ENCODE data around the gene HOTAIR.

Gene HOTAIR

DNA sequence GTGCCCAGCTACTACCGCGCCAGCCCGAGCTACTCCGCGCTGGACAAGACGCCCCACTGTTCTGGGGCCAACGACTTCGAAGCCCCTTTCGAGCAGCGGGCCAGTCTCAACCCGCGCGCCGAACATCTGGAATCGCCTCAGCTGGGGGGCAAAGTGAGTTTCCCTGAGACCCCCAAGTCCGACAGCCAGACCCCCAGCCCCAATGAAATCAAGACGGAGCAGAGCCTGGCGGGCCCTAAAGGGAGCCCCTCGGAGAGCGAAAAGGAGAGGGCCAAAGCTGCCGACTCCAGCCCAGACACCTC, 10.9 kb upstream of the HOTAIR start:
- DNase-seq: no peak

DNA sequence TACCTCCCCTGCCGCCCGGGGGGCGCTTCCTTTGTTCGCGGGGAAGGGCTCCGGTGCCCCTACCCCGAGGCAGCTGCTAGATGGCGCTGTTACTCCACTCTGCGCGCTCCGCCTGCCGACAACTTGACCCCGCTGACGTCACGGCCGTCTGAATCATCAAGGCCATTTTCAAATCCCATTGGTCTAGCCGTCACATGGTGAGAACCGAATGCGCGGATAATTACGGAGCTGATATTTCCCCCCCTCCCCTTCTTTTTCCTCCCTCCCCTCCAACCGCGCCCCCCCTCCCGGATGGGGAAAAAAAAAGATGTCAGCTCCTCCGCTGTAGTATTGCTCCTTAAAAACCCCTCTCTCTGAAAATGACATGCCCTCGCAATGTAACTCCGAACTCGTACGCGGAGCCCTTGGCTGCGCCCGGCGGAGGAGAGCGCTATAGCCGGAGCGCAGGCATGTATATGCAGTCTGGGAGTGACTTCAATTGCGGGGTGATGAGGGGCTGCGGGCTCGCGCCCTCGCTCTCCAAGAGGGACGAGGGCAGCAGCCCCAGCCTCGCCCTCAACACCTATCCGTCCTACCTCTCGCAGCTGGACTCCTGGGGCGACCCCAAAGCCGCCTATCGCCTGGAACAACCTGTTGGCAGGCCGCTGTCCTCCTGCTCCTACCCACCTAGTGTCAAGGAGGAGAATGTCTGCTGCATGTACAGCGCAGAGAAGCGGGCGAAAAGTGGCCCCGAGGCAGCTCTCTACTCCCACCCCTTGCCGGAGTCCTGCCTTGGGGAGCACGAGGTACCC, 10.3 kb upstream of the HOTAIR start, which contains the start of gene HOXC10:
Gene HOXC10 (plus strand): TSS at position 246 of the 791 bp plus-strand sequence. CDS start 114 bp downstream, at position 360.
- DNase-seq: peak; percentile 91

DNA sequence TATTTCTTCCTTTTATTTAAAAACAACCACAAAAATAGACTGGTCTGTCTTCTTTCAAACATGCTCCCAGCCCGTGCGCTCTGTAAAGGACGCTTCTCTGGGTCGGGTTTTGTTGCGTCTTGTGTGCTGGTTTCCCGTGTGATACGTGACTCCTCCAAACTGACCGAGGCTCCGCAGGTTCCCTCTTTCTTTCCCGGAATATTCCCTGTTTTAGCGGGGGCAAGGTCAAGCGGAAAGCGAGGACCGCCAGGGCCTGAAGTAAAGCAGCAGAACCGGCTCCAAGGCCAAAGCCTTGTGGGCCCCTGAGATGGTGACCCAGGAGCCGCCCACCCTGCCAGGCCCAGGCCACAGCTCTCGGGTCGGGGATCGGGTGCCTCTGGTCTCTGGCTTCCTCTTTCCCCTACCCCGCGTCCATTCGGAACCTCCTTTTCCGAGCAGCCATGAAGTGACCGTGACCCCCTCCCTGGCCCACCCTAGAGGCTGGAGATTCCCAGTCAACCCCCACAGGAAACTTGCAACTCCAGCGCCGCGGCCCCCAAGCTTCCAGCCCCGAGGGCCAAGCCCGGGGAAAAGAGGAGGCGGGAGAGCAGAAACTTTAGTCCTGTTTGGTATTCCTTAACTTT, 9.3 kb upstream of the HOTAIR start:
- no peak for DNase-seq

DNA sequence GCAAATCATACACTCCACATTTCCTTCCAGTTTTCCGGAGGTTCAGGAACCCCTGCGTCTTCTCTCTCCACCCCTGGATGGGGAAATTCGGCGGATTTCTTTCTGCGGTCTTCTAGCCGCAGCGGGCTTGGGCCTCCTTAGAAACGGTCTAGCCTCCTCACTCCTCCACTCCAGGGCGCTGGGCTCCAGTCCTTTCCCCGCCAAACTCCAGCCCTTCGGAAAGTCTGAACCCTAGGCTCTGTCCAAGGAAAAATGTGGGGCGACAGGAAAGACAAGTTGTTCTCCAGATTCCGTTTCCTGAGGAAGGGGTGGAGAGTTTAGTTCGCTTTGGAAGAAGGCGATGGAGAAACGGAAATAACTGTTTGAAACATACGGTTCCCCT, 8.8 kb upstream of the HOTAIR start:
- DNase-seq: no peak

DNA sequence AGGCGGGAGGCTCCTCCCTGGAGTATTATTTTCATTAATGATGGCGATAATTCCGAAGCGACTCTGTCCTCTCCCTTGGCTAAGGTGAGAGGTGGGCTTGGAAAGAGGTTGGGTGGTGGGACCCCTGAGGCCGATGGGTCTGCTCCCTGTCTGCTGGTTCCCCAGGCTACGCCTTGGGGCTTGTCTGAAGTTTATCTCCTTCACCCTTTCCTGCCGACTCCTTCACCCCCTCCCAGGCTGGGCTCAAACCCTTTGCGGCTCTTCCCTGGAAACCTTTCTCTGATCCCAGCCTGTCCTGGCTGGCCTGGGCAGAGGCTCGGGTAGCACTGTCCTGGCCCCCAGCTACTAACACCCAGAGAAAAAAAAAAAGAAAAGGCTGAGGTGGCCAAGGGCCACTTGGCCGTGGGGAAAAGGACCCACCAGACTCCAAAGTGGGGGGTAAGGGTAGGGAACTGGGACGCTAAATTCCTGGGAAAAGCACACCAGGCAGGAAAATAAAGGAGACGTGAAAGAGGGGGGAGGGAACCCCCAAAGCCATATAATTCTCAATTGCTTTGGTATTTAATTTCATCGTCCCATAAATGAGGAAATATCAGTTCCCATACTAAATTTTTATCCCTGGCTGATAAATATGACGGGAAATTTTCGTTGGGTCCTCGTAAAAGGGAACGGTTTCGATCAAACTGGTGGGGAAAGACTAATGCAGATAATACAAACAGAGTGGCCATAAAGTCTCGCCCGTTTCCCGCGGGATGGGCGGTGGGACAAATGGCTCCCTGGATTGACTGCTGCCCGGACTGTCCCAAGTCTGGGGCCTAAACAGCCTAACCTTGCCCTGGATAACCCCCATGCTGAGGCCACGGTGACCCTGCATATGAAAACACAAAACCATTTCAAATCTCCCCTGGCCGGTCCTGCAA, 8.2 kb upstream of the HOTAIR start:
- DNase-seq: no peak

DNA sequence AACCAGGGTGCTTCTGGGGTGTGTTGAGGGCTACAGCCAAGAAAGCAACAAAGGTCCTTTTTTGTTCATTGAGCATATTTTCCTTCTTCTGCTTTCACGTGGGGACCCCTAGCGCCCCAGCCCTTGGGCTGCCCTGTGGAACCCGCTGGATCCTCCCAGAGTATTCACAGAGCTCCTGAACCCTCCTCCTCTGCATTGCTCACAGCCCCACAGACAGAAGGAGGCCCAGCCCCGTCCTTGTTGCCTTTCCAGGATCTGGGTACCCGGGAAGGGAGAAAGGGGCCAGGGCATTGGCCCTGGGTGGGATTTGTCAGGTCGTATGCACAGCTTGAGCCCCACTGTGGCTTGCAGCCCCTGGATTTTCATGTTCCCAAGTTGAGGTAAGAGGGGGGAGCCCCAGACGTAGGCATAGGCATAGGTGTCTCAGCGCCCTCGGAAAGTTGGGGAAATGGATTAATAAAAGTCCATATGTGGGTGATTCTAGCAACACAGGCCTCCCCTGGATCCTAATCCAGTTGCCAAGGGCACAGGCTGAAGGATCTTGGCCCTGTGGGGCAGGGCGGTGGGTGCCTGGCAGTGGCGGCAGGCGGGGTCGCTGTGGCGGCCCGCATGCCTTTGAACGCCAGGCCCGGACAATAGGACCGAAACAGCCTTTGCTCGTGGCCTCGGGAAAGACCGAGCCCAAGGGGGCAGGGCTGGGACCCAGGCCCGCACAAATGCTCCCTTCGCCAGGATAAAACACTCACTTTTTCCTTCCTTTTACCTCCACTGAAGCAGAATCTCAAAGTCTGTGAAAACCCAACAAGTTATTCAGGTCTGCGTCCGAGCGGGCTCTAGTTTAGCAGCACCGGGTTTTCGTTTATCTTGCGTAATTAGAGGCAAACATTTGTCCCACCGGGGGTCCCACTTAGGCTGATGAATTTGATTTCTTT, 7.1 kb upstream of the HOTAIR start:
- DNase-seq: no peak

DNA sequence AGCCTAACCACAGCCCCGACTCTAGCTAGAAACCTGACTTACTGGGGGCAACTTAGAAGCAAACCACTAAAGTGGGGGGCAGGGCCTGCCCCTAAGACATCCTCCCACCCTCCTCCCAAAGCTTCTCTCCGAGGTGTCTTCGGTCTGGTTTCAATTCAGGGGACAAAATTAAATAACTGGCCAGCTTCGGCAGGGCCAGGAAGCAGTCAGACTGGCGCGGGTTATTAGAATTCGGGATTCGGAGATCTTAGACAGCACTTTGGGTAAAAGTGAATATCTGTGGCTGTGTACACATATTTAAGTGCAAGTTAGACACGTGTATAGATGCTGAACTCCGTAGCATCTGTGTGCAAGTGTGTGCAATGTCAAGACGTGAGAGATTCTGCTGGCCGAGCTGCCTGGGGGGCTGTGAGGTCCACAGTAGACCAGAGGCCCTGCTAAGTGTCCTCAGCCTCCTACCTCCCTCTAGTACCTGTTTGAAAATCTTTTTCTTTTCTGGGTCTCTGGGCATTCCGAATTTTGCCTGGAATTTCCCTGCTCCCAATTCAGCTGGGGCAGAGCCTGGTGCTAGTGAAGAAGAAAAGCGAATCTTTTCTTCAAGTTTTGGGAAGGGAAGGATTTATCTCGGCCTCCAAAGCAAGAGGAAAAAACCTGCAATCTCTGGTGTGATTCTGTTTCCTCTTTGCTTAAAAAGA, 6.2 kb upstream of the HOTAIR start:
- DNase-seq: no peak

DNA sequence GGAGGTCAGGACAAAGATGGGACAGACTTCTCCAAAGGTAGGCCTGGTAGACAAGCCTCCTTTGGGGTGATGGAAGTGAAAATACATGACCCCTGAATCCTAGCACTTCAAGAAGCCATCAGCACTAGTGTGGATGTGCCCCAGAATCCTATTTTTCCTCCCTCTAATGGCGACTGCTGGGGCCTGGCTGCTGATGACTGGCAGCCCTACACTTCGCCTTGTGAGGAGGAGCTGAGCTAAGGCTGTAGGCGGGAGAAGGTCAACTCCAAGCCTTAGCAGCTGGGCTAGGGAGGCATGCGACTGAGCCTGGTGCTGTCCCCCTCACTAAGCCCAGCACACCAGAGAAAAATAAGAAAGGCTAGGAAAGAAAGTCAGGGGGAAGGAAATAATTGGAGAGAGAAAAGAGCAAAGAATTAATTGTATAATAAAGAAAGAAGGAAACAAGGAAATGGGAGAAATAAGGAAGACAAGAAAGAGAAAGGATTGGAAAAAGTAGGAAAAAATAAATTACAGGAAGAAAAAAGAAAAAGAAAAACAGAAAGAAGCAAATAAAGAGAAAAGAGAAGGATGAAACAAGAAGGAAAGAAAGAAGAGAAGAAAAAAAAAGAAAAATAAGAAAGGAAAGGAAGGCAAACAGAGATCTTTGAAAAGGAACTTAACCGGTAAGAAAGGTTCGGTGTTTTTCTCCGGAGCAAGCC, 5.5 kb upstream of the HOTAIR start:
- DNase-seq: no peak

DNA sequence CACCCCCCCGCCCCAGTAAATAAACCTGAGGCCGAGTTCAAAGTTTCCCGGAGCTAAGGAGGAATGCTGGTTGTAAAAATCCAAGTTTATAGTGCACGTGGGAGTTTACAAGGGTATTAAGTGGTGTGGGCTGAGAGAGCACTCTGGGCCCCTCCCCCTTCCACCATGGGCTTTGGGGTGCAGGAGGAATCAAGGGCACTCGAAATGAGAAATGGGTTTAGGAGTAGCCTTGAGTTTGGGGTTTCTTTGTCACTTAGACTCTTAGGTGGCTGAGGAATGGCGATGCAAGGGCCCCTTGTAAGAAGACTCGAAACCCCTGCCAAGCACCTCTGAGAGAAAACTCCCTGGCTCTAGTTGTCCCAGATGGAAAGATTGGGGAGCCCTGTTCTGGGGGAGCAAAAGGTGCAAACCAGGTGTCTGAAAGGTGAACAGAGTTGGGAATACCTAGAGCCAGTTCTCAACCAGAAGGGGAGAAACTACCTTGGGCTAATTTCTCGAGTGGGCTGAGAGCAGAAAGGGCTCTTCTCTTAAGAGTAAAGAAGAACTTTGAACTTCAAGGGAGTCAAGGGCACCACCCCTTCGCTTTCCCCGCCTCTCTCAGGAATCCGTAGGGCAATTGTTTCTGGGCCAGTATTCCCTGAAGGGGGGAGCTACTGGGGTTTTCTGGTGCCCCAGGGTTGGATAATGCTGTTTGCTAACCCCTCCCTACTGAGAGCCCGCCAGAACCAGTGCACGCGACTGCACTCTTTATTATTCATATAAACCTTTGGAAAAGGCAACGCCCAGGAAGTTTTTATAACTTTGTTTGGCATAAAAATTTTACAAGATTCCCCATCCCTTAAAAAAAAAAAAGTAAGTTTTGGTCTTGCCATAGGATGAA, 4.0 kb upstream of the HOTAIR start:
- no peak for DNase-seq

DNA sequence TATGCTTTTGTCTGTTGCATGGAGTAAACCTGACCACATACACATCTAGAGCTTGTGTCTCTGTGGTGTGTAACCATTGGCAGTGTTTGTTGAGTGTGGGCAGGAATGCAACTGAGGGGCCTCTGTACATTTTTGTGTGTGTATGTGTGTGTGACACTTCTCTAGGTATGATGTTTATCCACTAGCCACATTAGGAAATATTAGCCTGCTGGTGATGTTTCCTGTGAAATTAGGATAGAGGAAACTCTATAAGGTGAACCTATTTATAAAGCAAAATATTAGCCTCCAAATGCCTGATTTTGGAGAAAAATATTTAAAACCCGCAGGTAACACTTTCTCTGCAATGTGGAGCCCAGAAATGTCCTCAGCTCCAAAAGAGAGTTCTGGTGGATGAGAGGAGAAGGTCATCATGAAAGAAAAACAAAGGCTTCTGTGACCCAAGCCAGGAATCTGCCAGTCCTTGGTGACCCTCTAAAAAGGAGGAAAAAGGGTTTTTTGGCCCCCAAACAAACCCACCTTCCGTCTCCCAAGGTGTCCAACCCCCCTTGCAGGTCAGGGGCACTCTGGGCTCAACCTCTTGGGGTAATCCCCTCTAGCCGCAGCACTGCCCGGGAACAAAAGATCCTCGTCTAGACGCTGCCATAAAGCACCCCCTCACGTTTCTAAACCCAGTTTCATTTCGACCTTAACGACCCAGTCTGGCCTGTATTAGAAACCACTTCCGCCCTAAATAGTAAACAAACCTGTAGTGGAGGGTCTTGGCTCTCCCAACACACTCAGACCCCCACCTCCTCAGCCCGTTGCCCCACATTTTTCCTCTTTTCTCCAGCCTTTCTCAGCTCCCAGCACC, 3.1 kb upstream of the HOTAIR start:
- DNase-seq: no peak

DNA sequence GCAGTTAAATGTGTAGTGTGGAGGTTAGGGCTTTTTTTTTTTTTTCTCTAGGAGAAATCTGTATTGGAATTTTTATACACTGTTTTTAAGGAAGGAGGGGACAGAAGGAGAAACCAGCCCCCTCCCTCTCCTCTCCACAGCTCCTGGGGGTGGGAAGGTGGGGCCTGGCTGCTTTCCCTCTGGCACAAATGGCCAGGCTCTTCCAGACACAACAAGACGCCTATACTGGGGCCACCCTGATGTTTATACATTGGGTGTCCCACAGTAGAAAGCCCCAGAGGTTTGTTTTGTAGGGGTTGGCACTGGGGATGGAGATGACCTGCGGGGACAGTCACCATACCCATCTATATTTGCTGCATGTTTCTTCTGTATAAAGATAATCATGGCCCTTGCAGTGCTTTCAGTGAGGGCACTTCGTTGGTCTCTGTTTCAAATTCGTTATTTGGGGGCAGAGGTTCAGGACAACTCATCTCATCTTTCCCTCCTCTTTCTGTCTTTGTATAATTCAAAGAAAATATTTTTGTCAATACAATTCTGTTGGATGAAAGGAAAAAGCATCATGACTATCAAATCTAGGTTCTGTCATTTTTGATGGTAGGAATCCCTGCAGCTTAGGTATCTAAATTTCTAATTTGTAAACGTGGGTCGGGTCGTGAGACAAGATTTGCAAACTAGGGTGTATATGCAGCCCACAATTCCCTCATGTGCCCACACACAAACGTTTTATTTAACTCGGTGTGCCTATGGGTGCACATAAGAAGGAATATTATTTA, 2.3 kb upstream of the HOTAIR start:
- DNase-seq: no peak

DNA sequence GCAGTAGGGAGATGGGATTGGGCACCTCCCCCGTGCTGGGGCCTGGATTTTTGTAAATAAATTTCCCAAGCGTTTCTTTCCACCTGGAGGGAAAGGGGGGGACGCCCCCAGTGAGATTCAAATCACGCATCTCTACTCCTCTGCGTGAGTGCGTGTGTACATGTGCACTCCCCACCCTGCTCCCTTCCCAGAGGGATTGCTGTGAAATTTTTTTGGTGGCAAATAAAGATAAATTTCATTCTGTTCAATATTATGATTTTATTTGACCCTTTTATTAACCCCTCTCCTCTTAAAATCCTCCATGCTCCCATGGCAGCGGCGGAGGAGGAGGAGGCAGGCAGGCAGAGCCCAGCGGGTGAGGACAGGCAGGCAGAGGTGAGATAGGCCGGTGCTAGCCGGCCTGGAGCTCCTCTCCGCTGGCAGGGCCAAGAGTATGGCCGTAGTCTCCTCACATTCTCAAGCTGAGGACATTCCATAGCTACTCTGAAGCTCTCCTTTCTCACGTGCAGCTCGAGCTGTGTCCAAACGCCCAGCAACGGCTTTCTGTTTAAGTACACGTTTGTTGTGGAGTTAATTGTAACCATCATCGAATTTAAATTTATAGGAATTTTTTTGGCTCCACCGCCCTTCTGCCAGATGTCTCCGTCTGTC, 1.5 kb upstream of the HOTAIR start:
- DNase-seq: no peak

DNA sequence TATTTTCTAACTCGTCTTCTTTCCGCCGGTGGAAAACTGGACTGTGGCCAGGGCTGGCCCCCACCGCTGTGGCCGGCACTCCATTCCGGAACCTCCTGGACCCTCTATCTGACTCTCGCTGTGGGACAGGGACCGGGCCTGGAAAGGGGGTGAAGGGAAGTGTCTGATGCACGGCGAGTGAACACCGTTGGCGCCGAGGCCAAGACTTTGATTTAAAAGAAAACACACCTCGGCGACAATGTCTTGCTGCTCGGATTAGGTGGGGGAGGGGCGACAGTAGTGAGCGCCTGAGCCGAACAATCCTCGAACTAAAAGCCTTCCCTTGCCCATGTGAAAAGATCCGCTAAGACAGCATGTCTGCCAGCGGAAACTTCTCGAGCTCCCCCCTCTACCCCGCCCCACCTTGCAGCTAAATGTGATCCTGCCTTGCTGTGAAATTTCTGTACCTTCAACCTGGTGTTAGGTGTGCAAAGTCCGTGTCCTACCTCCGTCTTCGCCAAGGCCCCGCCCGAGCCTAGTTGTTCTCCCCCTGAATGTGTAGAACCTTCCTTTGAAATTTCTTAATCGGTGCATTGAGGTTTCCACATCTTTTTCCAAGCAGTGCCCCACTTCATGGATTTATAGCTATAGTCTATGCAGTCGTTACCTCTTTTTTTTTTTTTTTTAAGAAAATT, 862 bp upstream of the HOTAIR start:
- no peak for DNase-seq

DNA sequence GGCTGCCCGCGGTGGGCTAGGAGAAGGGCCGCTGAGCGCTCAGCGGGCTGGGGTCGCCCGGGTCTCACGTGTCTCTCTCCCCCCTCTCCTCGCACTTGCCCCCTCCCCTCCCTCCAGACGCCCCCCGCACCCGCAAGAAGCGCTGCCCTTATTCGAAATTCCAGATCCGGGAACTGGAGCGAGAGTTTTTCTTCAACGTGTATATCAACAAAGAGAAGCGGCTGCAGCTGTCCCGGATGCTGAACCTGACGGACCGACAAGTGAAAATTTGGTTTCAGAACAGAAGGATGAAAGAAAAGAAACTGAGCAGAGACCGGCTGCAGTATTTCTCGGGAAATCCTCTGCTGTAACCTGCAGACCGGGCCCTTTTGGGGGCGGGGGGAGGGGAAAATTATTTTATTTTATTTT, 314 bp upstream of the HOTAIR start:
- DNase-seq: no peak

DNA sequence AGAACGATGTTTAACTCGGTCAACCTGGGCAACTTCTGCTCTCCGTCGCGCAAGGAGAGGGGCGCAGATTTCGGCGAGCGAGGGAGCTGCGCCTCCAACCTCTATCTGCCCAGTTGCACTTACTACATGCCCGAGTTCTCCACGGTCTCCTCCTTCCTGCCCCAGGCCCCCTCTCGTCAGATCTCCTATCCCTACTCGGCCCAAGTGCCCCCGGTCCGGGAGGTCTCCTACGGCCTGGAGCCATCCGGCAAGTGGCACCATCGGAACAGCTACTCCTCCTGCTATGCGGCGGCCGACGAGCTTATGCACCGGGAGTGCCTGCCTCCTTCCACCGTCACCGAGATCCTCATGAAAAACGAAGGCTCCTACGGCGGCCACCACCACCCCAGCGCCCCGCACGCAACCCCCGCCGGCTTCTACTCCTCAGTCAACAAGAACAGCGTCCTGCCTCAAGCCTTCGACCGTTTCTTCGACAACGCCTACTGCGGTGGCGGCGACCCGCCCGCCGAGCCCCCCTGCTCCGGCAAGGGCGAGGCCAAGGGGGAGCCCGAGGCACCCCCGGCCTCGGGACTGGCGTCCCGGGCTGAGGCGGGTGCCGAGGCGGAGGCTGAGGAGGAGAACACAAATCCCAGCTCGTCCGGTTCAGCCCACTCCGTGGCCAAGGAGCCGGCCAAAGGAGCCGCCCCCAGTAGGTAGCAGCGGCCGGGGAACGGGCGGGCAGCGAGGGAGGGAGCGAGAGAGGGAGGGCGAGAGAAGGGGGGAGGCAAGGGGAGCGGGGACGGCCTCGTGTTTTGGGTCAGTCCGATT, 1.3 kb downstream of the HOTAIR start:
- DNase-seq: no peak

DNA sequence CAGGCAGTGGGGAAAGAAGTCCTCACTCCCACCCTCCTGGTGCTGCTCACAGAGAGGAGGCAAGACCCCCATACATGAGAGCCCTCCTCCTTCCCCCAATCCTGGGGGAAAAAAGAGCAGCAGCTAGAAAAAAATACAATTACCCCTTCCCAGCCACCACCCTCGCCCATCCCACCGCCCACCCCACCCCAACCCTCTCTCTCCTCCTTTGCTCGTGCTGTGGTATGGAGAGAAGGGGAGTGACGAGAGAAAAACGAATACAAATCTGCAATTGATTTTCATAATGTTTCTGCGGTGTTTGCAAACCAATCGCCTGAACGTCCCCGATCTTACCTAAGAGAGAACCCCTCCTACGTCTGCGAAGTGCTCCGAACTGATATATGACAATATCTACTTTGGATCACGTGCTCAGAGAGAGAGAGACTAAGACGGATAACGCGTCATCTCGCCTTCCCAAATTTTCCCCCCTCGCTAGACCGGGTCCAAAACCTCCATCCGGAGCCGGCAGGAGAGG, 2.0 kb downstream of the HOTAIR start, which contains the start of gene HOXC11:
Gene HOXC11 (plus strand): TSS at position 405 of the 514 bp plus-strand sequence. CDS start 116 bp downstream, outside the sequence.
- DNase-seq: no peak
